ENCODE results near the gene LIMD2.

- TF ChIP-seq POLR2AphosphoS5 (IDR thresholded peaks at IDR 0.05; ENCODE audit: low read depth) (no peak), CTCF (conservative IDR thresholded peaks at IDR 0.05; ENCODE audit: low read depth in 2 of 2) (no peak), EZH2phosphoT487 (IDR thresholded peaks at IDR 0.05; ENCODE audit: unreplicated experiment) (no peak)
Measured at GRCh38 chr17:63685041-63685440, 14.9 kb downstream of the LIMD2 start.
